GM18505 (cell line): ENCODE measurements around the gene CCDC71L.

Experiments used
- ATAC-seq: cut with Tn5 transposase; IDR thresholded peaks from one replicate; pipeline ENCODE4 v1.9.1; 2021; ENCODE audit not compliant: unreplicated experiment
- POLR2A ChIP-seq: IDR thresholded peaks from 4 replicates; pipeline ENCODE4 v1.6.1; 2011; ENCODE audit warnings: borderline replicate concordance; ENCODE audit not compliant: insufficient read depth, insufficient read length; ENCODE audit errors: extremely low read depth

CCDC71L gene

GRCh38 chr7:106612432-106612831 lies 48.5 kb downstream of the CCDC71L start:
- ATAC-seq: no peak
- no peak for TF ChIP-seq POLR2A

GRCh38 chr7:106611911-106612310 lies 49.0 kb downstream of the CCDC71L start:
- no peak for ATAC-seq
- no peak for TF ChIP-seq POLR2A

- no peak for ATAC-seq
- TF ChIP-seq POLR2A: no peak
These were observed 49.7 kb downstream of the CCDC71L start for GRCh38 chr7:106610996-106611886.

- ATAC-seq: no peak
- no peak for TF ChIP-seq POLR2A
These were observed 51.5 kb downstream of the CCDC71L start for GRCh38 chr7:106609416-106609815.

- ATAC-seq: no peak
These were observed 52.3 kb downstream of the CCDC71L start for GRCh38 chr7:106608661-106609060.

More at GRCh38 chr7:106608661-106609060, 52.3 kb downstream of the CCDC71L start:
- no peak for TF ChIP-seq POLR2A
